Measurements from ENCODE around the gene TTBK2. TPM values are rescaled to one million over a fixed set of nuclear protein-coding genes. Genes with fewer than 3 reads are reported as not detected.

The TTBK2 gene
- polyA plus RNA-seq, 1 donor (not counting 4 experiments of a cell fraction or from before 2014, with no cell fraction given) = 7.3 TPM

DNA sequence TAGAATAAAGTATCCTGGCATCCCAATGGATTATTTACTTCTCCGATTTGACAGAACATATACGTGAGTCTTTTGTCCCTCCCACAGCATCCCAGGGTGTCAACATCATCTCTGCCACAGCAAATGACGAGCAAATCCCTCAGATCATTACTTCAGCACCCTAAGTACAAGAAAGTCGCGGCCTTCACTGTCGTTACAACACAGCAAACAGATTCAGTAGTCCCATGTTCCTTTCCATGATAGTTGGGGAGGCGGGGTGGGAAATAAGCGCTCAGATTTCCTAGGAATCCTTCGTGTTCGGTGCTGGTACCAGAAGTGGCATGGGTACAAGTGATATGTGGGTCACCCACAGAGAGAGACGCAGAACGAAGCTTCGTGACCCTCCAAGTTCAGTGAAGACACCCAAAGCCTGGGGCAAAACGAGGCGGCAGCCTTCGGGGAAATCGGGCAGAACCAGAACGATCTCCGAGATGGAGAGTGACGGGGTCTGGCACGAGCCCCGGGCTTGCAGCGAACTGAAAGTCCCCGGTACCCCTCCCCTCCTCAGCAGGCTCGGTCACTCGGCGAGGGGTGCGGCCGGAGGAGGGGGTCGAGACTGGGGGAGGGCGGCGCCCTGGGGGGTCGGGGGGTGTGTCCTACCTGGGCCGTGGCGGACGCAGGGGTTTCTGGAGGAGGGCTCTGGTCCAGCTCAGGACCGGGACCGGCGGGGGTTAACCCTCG is 619 bp downstream of the TTBK2 start:
- peak overlapping the region; percentile 93 for H2AFZ ChIP-seq (ENCODE audit: control insufficient read depth, low read length)
- peaks cover 28% of the 10 kb centered on the region for H3K79me2 ChIP-seq (ENCODE audit: control insufficient read depth, insufficient read depth, low read length)
- DNase-seq (ENCODE audit: low read depth, low spot score) = no peak
- no peaks in the 10 kb centered on the region for H4K20me1 ChIP-seq (ENCODE audit: control insufficient read depth, extremely low read depth, insufficient read depth, low read length)
- H3K36me3 ChIP-seq (ENCODE audit: control insufficient read depth in 2 of 2, extremely low read depth in 1 of 2, insufficient read depth in 2 of 2, low read length in 2 of 2) = peaks cover 1 to 5% of the 10 kb centered on the region in 2 experiments
- no peaks in the 10 kb centered on the region for H3K9me3 ChIP-seq (ENCODE audit: control insufficient read depth, low read depth, low read length)
- peaks cover 22% of the 10 kb centered on the region for H3K4me1 ChIP-seq (ENCODE audit: control insufficient read depth, extremely low read depth, insufficient read depth, low read length)
- H3K27me3 ChIP-seq (ENCODE audit: control insufficient read depth, extremely low read depth, insufficient read depth, low read length) = no peaks in the 10 kb centered on the region
- TF ChIP-seq, protein P1, sequence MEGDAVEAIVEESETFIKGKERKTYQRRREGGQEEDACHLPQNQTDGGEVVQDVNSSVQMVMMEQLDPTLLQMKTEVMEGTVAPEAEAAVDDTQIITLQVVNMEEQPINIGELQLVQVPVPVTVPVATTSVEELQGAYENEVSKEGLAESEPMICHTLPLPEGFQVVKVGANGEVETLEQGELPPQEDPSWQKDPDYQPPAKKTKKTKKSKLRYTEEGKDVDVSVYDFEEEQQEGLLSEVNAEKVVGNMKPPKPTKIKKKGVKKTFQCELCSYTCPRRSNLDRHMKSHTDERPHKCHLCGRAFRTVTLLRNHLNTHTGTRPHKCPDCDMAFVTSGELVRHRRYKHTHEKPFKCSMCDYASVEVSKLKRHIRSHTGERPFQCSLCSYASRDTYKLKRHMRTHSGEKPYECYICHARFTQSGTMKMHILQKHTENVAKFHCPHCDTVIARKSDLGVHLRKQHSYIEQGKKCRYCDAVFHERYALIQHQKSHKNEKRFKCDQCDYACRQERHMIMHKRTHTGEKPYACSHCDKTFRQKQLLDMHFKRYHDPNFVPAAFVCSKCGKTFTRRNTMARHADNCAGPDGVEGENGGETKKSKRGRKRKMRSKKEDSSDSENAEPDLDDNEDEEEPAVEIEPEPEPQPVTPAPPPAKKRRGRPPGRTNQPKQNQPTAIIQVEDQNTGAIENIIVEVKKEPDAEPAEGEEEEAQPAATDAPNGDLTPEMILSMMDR (optimal IDR thresholded peaks at IDR 0.05 in 1 of 3, IDR thresholded peaks at IDR 0.05 in 1 of 3, conservative IDR thresholded peaks at IDR 0.05 in 1 of 3; ENCODE audit: extremely low read depth in 1 of 3, insufficient read depth in 2 of 3, low read length in 3 of 3) = no peak
- no peak for TF ChIP-seq EZH2 (IDR thresholded peaks at IDR 0.05; ENCODE audit: low read length)
- peak overlapping the region; percentile 83 for H3K9ac ChIP-seq (ENCODE audit: control insufficient read depth, extremely low read depth, insufficient read depth, low read length)
- peak overlapping the region; percentile 98 for H3K4me2 ChIP-seq (ENCODE audit: control insufficient read depth, extremely low read depth, insufficient read depth, low read depth, low read length)
- FAIRE-seq = peak; percentile 32
- H3K27ac ChIP-seq (ENCODE audit: control insufficient read depth, insufficient read depth, low read length) = peak overlapping the region; percentile 74
- no peaks in the 10 kb centered on the region for H3K9me1 ChIP-seq (ENCODE audit: control insufficient read depth, extremely low read depth, insufficient read depth, low read length)
- H3K4me3 ChIP-seq (ENCODE audit: control insufficient read depth in 2 of 3, extremely low read depth in 1 of 3, insufficient read depth in 2 of 3, low read depth in 1 of 3, low read length in 3 of 3) = peak overlapping the region; percentile 83 to 96 (median 85)
- dilution Hi-C loops (cut with MboI; ENCODE audit: extremely low pct_ligation_motif_present, low sequenced_read_pairs) = no loop called here

DNA sequence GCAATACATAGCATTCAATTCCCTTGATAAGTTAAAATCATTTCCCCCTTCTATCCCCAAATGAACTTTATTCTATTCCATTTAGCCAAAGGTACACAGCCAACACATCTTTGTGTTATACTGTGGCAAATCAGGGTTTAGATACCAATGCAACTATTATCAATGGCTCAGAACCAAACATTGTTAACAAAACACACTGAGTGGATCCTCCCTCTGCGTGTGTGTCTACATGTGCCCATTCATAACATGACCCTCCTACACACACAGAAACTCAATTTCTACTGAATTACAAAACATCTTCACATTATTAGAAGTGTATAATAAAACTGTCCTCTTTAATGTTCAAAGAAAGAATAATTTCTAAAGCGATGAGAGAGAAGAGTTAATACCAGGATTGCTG is 1.3 kb downstream of the TTBK2 start:
- Histone ChIP-seq H2AFZ (ENCODE audit: control insufficient read depth, low read length) (peak overlapping the region; percentile 93), H3K9me1 (ENCODE audit: control insufficient read depth, extremely low read depth, insufficient read depth, low read length) (no peaks in the 10 kb centered on the region), H3K79me2 (ENCODE audit: control insufficient read depth, insufficient read depth, low read length) (peaks cover 31% of the 10 kb centered on the region), H4K20me1 (ENCODE audit: control insufficient read depth, extremely low read depth, insufficient read depth, low read length) (no peaks in the 10 kb centered on the region), H3K9me3 (ENCODE audit: control insufficient read depth, low read depth, low read length) (no peaks in the 10 kb centered on the region), H3K4me1 (ENCODE audit: control insufficient read depth, extremely low read depth, insufficient read depth, low read length) (peaks cover 22% of the 10 kb centered on the region), H3K4me2 (ENCODE audit: control insufficient read depth, extremely low read depth, insufficient read depth, low read depth, low read length) (peak overlapping the region; percentile 98), H3K27ac (ENCODE audit: control insufficient read depth, insufficient read depth, low read length) (peak overlapping the region; percentile 74), H3K4me3 (ENCODE audit: control insufficient read depth in 2 of 3, extremely low read depth in 1 of 3, insufficient read depth in 2 of 3, low read depth in 1 of 3, low read length in 3 of 3) (peak overlapping the region; percentile 83 to 96 (median 85)), H3K9ac (ENCODE audit: control insufficient read depth, extremely low read depth, insufficient read depth, low read length) (peak overlapping the region; percentile 83), H3K27me3 (ENCODE audit: control insufficient read depth, extremely low read depth, insufficient read depth, low read length) (no peaks in the 10 kb centered on the region), H3K36me3 (ENCODE audit: control insufficient read depth in 2 of 2, extremely low read depth in 1 of 2, insufficient read depth in 2 of 2, low read length in 2 of 2) (peaks cover 1 to 5% of the 10 kb centered on the region in 2 experiments)
- dilution Hi-C loops (cut with MboI; ENCODE audit: extremely low pct_ligation_motif_present, low sequenced_read_pairs) = no loop called here
- TF ChIP-seq, protein P1 (optimal IDR thresholded peaks at IDR 0.05 in 1 of 3, IDR thresholded peaks at IDR 0.05 in 1 of 3, conservative IDR thresholded peaks at IDR 0.05 in 1 of 3; ENCODE audit: extremely low read depth in 1 of 3, insufficient read depth in 2 of 3, low read length in 3 of 3) = no peak
- no peak for TF ChIP-seq EZH2 (IDR thresholded peaks at IDR 0.05; ENCODE audit: low read length)
- FAIRE-seq (no peak), DNase-seq (ENCODE audit: low read depth, low spot score) (no peak)

Measured in keratinocyte (primary cell).